AG04449 (cell line): Measurements from ENCODE around the gene PADI4.

Experiments used
- CTCF ChIA-PET: fragments of 350-600 bp; formaldehyde crosslinking; extraction: SDS; loops from one replicate; lab custom pipeline; 2021; ENCODE audit warnings: antibody characterized with exemption; lab: Yijun Ruan, JAX
- POLR2A ChIA-PET: fragments of 400-600, 350-600 bp; formaldehyde crosslinking; extraction: SDS; loops from one replicate; lab custom pipeline; 2020; ENCODE audit warnings: antibody characterized with exemption, inconsistent platforms; lab: Yijun Ruan, JAX
- DNase-seq: peaks from one replicate; pipeline ENCODE4 v3.0.0-alpha.2; 2010; ENCODE audit warnings: low read depth, low spot score
- H3K4me3 ChIP-seq: 2 replicates; pipeline ENCODE4 v1.5.1; 2011; ENCODE audit warnings: low read depth, mild to moderate bottlenecking, control low read depth, low read length
- CTCF ChIP-seq: IDR thresholded peaks from one replicate; pipeline ENCODE4 v1.5.1; 2011; ENCODE audit warnings: mild to moderate bottlenecking, moderate library complexity, low read length, control low read depth, inconsistent platforms; ENCODE audit not compliant: insufficient read depth; ENCODE audit errors: missing control alignments

The PADI4 gene

DNA sequence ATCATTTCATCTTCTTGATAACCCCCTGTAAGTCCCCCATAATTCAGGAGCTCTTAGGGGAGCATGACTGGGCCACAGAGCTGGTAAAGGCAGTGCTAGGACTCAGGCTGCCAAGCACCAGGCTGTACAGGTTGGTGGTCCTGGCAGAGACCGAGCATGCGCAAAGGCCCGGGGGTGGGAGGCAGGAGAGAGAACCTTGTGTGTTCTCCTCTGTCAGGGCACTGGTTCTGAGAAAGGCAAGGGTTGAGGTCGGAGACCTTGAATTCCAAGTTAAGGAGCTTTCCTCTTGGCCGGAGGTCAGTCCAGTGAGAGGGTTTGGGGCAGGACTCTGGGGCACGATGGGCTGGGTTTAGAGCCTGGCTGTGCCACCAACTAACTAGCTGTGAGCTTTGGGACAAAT is 35.9 kb upstream of the PADI4 start:
- H3K4me3 ChIP-seq, result no peak overlapping the region
- DNase-seq, result no peak
- no peak for TF ChIP-seq CTCF
- ChIA-PET POLR2A (no interaction called here), CTCF (interaction anchor here (0.8 to 6.7 kb wide), 6 partner anchors 10 to 146 kb away, joined by 3 to 100 read pairs (median 5); no protein-coding TSS in a partner anchor)

DNA sequence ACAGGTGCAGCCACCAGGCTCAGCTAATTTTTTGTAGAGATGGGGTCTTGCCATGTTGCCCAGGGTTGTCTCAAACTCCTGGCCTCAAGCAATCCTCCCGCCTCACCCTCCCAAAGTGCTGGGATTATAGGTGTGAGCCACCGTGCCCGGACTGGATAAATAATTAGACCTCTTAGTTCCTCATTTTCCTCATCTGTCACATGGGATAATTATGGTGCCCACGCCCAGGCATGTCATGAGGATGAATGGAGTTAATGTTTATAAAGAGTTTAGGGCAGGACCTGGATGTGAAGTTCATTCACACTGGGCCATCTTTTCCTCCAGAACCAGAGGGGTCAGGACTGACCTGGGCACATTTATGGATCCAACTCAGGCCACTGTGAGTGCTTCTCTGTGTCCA is 35.4 kb upstream of the PADI4 start:
- ChIA-PET CTCF (interaction anchor here (0.8 to 6.7 kb wide), 5 partner anchors 9 to 147 kb away, joined by 3 to 100 read pairs (median 7); no protein-coding TSS in a partner anchor), POLR2A (no interaction called here)
- H3K4me3 ChIP-seq, result no peak overlapping the region
- no peak for DNase-seq
- TF ChIP-seq CTCF, result no peak

- no peak for DNase-seq
- no peak for TF ChIP-seq CTCF
- H3K4me3 ChIP-seq, result no peak overlapping the region
- POLR2A ChIA-PET, result no interaction called here
- CTCF ChIA-PET, result interaction anchor here (0.8 to 6.7 kb wide), 18 partner anchors 8 to 160 kb away, joined by 3 to 100 read pairs (median 5); partner anchors contain the start of genes PADI3 and PADI4
Observed at GRCh38 chr1:17273096-17273495, 34.9 kb upstream of the PADI4 start.

DNA sequence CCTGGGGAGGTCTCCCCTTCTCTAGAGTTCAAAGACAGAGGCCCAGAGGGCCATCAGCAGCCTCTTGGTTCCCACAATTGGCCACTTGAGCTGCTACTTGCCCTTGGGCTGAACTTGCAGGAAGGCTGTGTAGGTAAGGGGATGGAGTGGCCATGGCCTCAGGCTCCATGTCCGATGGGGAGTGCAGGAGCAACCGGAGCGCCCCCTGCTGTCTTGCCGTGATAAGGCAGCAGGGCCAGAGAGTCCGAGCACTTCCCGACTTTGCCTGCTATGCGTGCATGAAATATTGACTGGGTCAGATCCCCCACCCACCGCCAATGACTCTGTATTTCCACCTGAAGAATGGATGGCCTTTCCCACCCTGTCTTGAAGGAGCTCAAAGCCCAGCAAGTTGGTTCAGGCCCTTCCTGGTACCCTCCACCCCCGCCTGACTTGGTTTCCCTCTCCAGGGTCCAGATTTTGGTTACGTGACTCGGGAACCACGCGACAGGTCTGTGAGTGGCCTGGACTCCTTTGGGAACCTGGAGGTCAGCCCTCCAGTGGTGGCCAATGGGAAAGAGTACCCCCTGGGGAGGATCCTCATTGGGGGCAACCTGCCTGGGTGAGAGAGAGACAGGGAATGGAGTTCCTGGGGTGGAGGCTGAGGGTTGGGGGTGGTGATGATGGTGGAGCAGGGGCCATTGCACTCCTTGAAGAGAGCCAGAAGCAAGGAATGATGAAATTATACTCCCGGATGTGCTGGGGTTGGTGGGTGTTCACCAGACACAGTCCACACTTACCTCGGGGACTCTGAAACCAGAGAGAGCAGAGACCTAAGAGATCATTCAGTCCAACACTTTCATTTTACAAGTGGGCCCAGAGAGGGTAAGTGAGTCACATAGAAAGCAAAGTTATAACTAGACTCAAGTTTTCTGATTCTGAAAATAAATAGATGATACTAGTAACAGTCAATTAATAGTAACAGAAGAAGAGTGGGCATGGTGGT is 33.5 kb upstream of the PADI4 start:
- ChIA-PET POLR2A (no interaction called here), CTCF (interaction anchor here (0.6 to 6.7 kb wide), 25 partner anchors 10 to 214 kb away, joined by 3 to 100 read pairs (median 4); partner anchors contain the start of genes PADI3 and PADI4)
- peak; percentile 81 for TF ChIP-seq CTCF
- no peak overlapping the region for H3K4me3 ChIP-seq
- DNase-seq, result no peak

DNA sequence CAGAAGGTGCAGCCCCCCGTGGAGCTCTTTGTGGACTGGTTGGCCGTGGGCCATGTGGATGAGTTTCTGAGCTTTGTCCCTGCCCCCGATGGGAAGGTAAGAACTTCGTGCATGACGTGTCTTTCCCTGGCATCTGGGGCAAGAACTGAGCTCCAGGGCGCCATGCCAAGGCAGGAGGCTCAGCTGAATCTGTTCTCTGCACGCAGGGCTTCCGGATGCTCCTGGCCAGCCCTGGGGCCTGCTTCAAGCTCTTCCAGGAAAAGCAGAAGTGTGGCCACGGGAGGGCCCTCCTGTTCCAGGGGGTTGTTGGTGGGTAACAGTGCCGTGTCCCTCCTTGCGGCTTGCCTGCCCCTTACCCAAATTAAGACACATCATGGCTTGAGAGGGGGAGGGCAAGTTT is 31.4 kb upstream of the PADI4 start:
- H3K4me3 ChIP-seq, result no peak overlapping the region
- CTCF ChIA-PET, result interaction anchor here (1.6 to 6.7 kb wide), 3 partner anchors 15 to 39 kb away, joined by 3 to 100 read pairs (median 10); no protein-coding TSS in a partner anchor

More for the DNA sequence above, 31.4 kb upstream of the PADI4 start:
- no peak for TF ChIP-seq CTCF
- no peak for DNase-seq
- POLR2A ChIA-PET, result no interaction called here
